IgD-negative memory B cell (primary cell): ENCODE measurements around the gene ATRN. TPM values are rescaled to one million over a fixed set of nuclear protein-coding genes. Genes with fewer than 3 reads are reported as not detected.
"Not testable (repeated sequence)": the region's sequence is repeated elsewhere in the genome, so short reads cannot be mapped to it uniquely, and the experiment has no call there.

Experiments used
- H3K27ac Mint-ChIP-seq, 3 donors: one replicate each; pipeline ENCODE4 v1.8.0; 2020 to 2022; ENCODE audit warnings: mild to moderate bottlenecking in 3 of 3, mixed read lengths in 3 of 3, moderate library complexity in 1 of 3
- H3K27me3 Mint-ChIP-seq: one replicate; pipeline ENCODE4 v1.8.0; 2021; ENCODE audit warnings: mixed read lengths
- H3K36me3 Mint-ChIP-seq: one replicate; pipeline ENCODE4 v1.8.0; 2020; ENCODE audit warnings: mild to moderate bottlenecking, mixed read lengths
- H3K4me1 Mint-ChIP-seq, 3 donors: one replicate each; pipeline ENCODE4 v1.8.0; 2020 to 2022; ENCODE audit warnings: mixed read lengths in 3 of 3, mild to moderate bottlenecking in 1 of 3
- H3K4me3 Mint-ChIP-seq, 4 donors: one replicate each; pipeline ENCODE4 v1.8.0; 2020 to 2022; ENCODE audit warnings: mild to moderate bottlenecking in 4 of 4, mixed read lengths in 4 of 4, moderate library complexity in 3 of 4
- H3K9me3 Mint-ChIP-seq, 3 donors: one replicate each; pipeline ENCODE4 v1.8.0; 2020 to 2021; ENCODE audit warnings: mixed read lengths in 3 of 3, mild to moderate bottlenecking in 1 of 3
- polyA plus RNA-seq: library from polyadenylated mRNA; unstranded; fragments of 300-500 nt; fragmentation: Illumina TruSeq; gene quantifications from one replicate; pipeline ENCODE4 v1.2.3, GENCODE V29; 2021

ATRN gene
- polyA plus RNA-seq, 1 donor from 2014 or later, result 7.7 TPM

DNA sequence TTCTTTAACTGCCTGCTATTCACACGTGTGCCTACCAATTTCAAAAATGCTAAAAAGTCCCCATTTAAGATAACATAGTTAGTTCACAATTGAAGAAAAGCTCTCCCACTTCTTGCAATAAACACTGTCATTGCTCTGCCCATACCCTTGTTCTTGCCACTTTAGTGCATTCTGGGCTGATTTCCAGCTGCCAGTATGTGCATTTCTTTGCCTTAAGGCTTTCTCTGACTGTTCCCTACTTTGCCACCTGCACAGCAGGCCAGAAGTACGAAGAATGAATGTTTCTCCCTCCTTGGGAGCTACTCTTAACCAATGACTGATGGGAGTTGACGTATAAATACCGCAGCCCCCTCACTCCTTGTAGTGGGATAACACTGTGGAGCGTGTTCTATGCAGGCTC, 16.0 kb upstream of the ATRN start:
- Mint-ChIP-seq H3K4me3 (no peak overlapping the region), H3K27me3 (peaks cover 14% of the 10 kb centered on the region), H3K36me3 (no peaks in the 10 kb centered on the region), H3K27ac (peak overlapping the region in 1 of 3 donors; percentile 72), H3K4me1 (no peaks in the 10 kb centered on the region), H3K9me3 (no peaks in the 10 kb centered on the region)

DNA sequence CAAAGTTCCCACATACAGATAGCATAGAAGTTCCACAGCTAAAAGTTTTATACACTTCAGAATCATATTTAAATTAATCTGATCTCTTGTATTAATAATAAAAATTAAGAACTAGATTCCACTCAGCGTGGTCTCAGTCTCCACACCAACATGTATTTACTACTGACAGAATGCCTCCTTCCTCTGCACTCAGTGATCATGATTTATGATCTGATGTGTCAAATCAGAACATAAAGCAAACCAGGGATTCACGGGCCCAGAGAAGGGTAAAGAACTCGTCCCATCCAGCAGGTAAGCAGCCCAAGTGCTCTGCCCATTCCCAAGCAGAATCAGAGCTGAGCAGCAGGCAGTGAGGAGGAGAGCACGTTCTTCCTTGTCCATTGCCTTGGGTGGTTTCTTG, 14.2 kb upstream of the ATRN start:
- no peaks in the 10 kb centered on the region for H3K36me3 Mint-ChIP-seq
- no peak overlapping the region for H3K4me3 Mint-ChIP-seq
- no peaks in the 10 kb centered on the region for H3K4me1 Mint-ChIP-seq
- no peaks in the 10 kb centered on the region for H3K9me3 Mint-ChIP-seq
- H3K27me3 Mint-ChIP-seq, result peaks cover 6% of the 10 kb centered on the region
- H3K27ac Mint-ChIP-seq, result no peak overlapping the region

DNA sequence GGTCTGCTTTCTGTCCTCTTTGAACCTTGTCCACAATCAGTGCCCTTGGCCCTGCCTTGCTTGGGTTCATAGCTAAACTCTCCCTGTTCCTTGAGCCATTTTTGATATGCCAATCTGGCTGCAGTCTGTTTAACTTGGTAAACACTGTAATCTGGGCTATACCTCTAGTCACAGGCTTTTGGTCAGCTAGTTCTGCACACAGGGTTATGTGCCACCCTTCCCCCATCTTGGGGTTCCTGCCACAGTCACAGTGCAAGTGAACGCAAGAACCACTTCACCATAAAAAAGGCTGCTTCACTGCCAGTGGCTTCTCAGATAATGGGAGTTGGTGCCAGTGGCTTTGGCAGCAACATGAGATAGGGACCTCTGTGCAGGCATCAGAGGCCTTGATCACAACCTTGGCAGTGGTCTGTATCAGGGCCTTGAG, 10.9 kb upstream of the ATRN start:
- H3K9me3 Mint-ChIP-seq, result no peaks in the 10 kb centered on the region
- H3K4me1 Mint-ChIP-seq, result no peaks in the 10 kb centered on the region

GRCh38 chr20:3461211-3461771, 9.5 kb upstream of the ATRN start:
- Mint-ChIP-seq H3K27ac (no peak overlapping the region), H3K4me3 (no peak overlapping the region), H3K9me3 (no peaks in the 10 kb centered on the region), H3K27me3 (peaks cover 7% of the 10 kb centered on the region), H3K4me1 (no peaks in the 10 kb centered on the region), H3K36me3 (no peaks in the 10 kb centered on the region)

More for the DNA sequence above, 10.9 kb upstream of the ATRN start:
- no peak overlapping the region for H3K27ac Mint-ChIP-seq
- peaks cover 5% of the 10 kb centered on the region for H3K27me3 Mint-ChIP-seq
- no peak overlapping the region for H3K4me3 Mint-ChIP-seq
- H3K36me3 Mint-ChIP-seq, result no peaks in the 10 kb centered on the region

DNA sequence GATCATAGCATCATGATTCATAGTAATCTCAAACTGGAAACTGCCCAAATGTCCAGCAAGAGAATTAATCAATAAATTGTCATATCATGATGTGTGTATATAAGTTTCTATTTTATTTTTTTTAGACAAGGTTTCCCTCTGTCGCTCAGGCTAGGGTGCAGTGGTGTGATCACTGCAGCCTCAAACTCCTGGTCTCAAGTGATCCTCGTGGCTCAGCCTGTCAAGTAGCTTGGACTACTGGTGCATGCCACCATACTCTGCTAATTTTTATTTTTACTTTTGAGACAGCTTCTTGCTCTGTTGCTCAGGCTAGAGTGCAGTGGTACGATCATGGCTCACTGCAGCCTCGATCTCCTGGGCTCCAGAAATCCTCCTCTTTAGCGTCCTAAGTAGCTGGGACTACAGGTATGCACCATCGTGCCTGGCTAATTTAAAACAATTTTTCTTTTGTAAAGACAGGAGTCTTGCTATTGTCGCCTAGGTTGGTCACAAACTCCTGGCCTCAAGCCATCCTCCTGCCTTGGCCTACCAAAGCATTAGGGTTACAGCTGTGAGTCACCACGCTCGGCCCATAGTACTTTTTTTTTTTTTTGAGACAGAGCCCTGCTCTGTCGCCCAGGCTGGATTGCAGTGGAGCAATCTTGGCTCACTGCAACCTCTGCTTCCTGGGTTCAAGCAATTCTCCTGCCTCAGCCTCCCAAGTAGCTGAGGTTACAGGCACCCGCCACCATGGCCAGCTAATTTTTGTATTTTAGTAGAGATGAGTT, 8.7 kb upstream of the ATRN start:
- Mint-ChIP-seq H3K4me1 (no peaks in the 10 kb centered on the region), H3K27ac (no peak overlapping the region), H3K36me3 (no peaks in the 10 kb centered on the region)

DNA sequence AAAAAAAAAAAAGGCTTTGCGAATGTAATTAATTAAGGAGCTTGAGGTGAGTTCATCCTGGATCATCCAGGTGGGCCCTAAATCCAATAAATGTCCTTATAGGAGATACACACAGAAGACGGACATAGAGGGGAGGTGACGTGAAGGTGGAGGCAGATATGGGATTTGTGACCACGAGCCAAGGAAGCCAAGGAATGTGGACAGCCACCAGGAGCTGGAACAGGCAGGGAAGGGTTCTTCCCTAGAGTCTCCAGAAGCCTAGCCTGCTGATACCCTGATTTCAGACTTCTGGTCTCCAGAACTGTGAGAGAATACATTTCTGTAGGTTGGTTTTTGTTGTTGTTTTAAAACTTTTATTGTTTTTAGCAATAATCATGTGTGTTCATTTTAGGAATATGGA, 6.7 kb upstream of the ATRN start:
- Mint-ChIP-seq H3K9me3 (no peaks in the 10 kb centered on the region), H3K36me3 (no peaks in the 10 kb centered on the region)

More for the DNA sequence above, 8.7 kb upstream of the ATRN start:
- peak overlapping the region in 1 of 4 donors; percentile 15 for H3K4me3 Mint-ChIP-seq
- H3K9me3 Mint-ChIP-seq, result no peaks in the 10 kb centered on the region
- H3K27me3 Mint-ChIP-seq, result peaks cover 10% of the 10 kb centered on the region

DNA sequence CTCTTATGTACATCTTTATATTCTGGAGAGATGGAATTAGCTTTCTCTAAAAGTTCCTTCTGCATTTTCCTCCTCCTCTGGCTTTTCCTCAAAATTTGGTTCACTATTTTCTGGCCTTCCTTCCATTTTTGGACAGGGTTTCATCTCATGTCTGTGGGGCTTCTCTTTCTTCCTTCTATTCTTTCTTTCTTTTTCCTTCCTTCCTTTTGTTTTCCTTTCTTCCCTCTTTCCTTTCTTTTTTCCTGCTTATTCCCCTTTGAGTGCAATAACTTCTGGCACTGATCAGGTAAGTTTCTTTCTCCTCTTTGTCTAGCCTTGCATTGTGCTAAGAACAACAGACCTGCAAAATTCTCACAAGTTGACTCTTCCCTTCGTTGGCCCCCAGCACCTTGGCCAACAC, 5.5 kb upstream of the ATRN start:
- no peaks in the 10 kb centered on the region for H3K9me3 Mint-ChIP-seq
- H3K4me1 Mint-ChIP-seq, result no peaks in the 10 kb centered on the region
- H3K27me3 Mint-ChIP-seq, result peaks cover 10% of the 10 kb centered on the region
- H3K4me3 Mint-ChIP-seq, result no peak overlapping the region
- H3K36me3 Mint-ChIP-seq, result no peaks in the 10 kb centered on the region
- no peak overlapping the region for H3K27ac Mint-ChIP-seq

More for the DNA sequence above, 6.7 kb upstream of the ATRN start:
- peaks cover 10% of the 10 kb centered on the region for H3K27me3 Mint-ChIP-seq
- H3K4me1 Mint-ChIP-seq, result no peaks in the 10 kb centered on the region
- H3K4me3 Mint-ChIP-seq, result no peak overlapping the region
- no peak overlapping the region for H3K27ac Mint-ChIP-seq

GRCh38 chr20:3470208-3470626, 601 bp upstream of the ATRN start:
- no peaks in the 10 kb centered on the region for H3K9me3 Mint-ChIP-seq
- no peaks in the 10 kb centered on the region for H3K36me3 Mint-ChIP-seq
- H3K4me3 Mint-ChIP-seq, result peak overlapping the region; percentile 88 to 96 (median 93)
- peaks cover 9% of the 10 kb centered on the region for H3K27me3 Mint-ChIP-seq
- H3K27ac Mint-ChIP-seq, result peak overlapping the region; percentile 82 to 92 (median 88)
- peaks cover 28 to 32% (median 28%) of the 10 kb centered on the region in 3 donors for H3K4me1 Mint-ChIP-seq

- peak overlapping the region; percentile 88 to 96 (median 93) for H3K4me3 Mint-ChIP-seq
- no peaks in the 10 kb centered on the region for H3K9me3 Mint-ChIP-seq
- H3K36me3 Mint-ChIP-seq, result no peaks in the 10 kb centered on the region
- peak overlapping the region; percentile 2 to 90 (median 90) for H3K27ac Mint-ChIP-seq
- peaks cover 3% of the 10 kb centered on the region for H3K27me3 Mint-ChIP-seq
- H3K4me1 Mint-ChIP-seq, result peaks cover 28 to 32% (median 28%) of the 10 kb centered on the region in 3 donors
These were observed 691 bp downstream of the ATRN start for GRCh38 chr20:3471397-3472021.

GRCh38 chr20:3472105-3472504, 1.3 kb downstream of the ATRN start:
- no peaks in the 10 kb centered on the region for H3K36me3 Mint-ChIP-seq
- H3K4me1 Mint-ChIP-seq, result peaks cover 28 to 32% (median 28%) of the 10 kb centered on the region in 3 donors
- peak overlapping the region; percentile 88 to 96 (median 93) for H3K4me3 Mint-ChIP-seq
- H3K9me3 Mint-ChIP-seq, result no peaks in the 10 kb centered on the region
- no peaks in the 10 kb centered on the region for H3K27me3 Mint-ChIP-seq
- peak overlapping the region; percentile 2 to 90 (median 90) for H3K27ac Mint-ChIP-seq

DNA sequence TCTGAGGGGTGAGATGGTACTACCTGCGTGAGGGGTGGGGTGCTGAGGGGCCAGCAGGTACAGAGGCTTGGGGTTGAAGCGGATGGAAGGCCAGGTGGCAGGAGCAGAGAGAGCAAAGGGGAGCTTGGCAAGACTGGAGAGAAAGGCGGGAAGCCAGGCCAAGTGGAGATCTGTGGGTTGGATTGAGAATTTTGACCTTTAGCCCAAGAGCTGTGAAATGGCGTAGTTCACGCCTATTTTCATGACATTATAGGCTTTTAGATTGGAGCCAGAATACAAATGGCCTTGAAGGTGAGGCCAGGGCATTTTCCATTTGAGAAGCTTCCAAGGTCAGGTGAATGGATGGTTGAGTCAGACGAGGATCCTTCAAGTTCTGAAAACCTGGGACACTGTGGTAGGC, 2.5 kb downstream of the ATRN start:
- no peaks in the 10 kb centered on the region for H3K27me3 Mint-ChIP-seq
- H3K36me3 Mint-ChIP-seq, result no peaks in the 10 kb centered on the region
- peaks cover 28 to 32% (median 29%) of the 10 kb centered on the region in 3 donors for H3K4me1 Mint-ChIP-seq
- H3K27ac Mint-ChIP-seq, result peak overlapping the region in 1 of 3 donors; percentile 24
- H3K9me3 Mint-ChIP-seq, result no peaks in the 10 kb centered on the region
- H3K4me3 Mint-ChIP-seq, result peak overlapping the region in 1 of 4 donors; percentile 64

DNA sequence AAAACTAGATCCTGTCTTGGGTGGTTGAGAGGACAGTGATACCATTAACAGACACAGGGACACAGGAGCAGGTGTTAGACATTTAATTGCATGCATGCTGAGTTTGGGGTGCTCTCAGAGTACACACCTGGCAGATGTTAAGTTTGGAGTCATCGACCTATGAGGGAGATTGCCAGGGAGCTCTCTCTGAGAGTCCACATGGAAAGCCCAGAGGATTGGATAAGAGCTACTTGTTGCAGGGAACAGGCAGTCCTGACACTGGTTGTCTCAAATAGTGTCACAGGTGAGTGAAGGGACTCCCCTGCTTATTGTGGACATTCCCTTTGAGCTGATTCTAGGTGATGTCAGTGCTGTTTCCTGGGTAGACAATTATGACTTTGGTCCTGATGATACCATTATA, 3.1 kb downstream of the ATRN start:
- H3K4me3 Mint-ChIP-seq, result peak overlapping the region in 2 of 4 donors; percentile 44 to 64
- peak overlapping the region in 1 of 3 donors; percentile 24 for H3K27ac Mint-ChIP-seq
- H3K27me3 Mint-ChIP-seq, result no peaks in the 10 kb centered on the region
- no peaks in the 10 kb centered on the region for H3K9me3 Mint-ChIP-seq
- H3K4me1 Mint-ChIP-seq, result peaks cover 28 to 32% (median 29%) of the 10 kb centered on the region in 3 donors
- H3K36me3 Mint-ChIP-seq, result no peaks in the 10 kb centered on the region

- H3K27me3 Mint-ChIP-seq, H3K4me3 Mint-ChIP-seq, H3K36me3 Mint-ChIP-seq, H3K9me3 Mint-ChIP-seq, H3K27ac Mint-ChIP-seq: not testable (repeated sequence)
- H3K4me1 Mint-ChIP-seq, result peaks cover 23 to 29% (median 26%) of the 10 kb centered on the region in 3 donors
These were observed 6.4 kb downstream of the ATRN start for GRCh38 chr20:3477003-3477860.

DNA sequence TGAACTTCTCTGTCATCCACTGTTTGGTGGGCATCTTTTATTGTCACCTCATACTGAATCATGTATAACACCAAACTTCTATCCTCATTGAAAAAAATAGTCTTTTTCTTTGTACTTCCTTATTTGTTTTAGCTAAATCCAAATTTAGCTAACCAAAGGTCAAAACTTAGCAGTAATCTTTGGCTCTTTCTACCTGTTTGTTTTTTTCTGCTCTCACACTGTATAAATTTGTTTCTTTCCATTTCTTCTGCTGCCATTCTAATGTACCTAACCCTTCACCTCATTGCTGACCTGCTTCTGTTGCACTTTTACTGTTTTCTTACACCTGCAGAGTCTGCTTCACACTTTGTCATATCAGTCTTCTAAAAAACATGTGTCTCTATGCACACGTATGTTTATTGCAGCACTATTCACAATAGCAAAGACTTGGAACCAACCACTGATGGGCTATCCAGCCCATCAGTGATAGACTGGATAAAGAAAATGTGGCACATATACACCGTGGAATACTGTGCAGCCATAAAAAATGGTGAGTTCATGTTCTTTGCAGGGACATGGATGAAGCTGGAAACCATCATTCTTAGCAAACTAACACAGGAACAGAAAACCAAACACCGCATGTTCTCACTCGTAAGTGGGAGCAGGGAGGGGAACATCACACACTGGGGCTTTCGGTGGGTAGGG, 7.2 kb downstream of the ATRN start:
- Mint-ChIP-seq H3K27ac (peak overlapping the region in 1 of 3 donors; percentile 1), H3K36me3 (no peaks in the 10 kb centered on the region), H3K4me3 (peak overlapping the region in 1 of 4 donors; percentile 7), H3K27me3 (no peaks in the 10 kb centered on the region), H3K9me3 (no peaks in the 10 kb centered on the region), H3K4me1 (peaks cover 15 to 21% (median 19%) of the 10 kb centered on the region in 3 donors)
